Stimulated activated naive CD4-positive, alpha-beta T cell treated with Interleukin-2 at 50 U/mL for 16 hours (primary cell): ENCODE data around the gene SEMA3A.

Experiments
- DNase-seq: peaks from one replicate; lab custom pipeline; 2025; lab: John Stamatoyannopoulos, UW

SEMA3A gene

DNA sequence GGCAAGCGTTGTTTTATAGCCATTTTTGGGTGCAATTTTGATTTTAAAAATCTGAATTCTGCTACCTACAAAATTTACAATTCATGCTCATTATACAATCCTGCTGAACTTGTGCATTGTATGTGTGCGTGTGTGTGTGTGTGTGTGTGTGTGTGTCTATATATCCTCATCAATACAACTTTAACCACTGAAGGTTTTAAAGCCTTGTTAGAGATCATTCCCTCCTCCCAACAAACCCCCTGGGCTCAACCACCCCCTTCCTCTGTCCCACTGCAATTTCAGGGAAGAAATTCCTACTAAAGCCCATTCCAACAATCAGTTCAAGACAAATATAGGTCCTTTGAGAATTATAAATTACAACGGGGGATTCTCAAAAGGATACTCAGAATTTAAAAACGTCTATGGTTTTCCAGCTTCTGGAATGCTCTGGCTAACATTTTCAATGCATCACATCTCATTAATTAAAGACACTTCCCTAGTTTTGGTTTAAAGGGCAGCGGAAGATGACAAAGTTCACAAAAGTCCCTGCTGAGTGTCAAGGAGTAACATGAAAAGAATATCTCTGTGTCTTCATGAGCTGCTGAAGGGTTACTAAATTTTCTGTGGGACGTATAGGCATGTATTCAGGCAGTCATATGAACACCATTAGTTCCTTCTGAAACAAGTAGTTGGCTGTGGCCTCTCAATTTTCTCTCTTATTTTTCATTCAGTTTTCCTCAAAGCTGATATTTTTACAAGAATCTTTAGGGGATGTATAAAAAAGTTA lies 889 bp upstream of the SEMA3A start:
- no peak for DNase-seq

DNA sequence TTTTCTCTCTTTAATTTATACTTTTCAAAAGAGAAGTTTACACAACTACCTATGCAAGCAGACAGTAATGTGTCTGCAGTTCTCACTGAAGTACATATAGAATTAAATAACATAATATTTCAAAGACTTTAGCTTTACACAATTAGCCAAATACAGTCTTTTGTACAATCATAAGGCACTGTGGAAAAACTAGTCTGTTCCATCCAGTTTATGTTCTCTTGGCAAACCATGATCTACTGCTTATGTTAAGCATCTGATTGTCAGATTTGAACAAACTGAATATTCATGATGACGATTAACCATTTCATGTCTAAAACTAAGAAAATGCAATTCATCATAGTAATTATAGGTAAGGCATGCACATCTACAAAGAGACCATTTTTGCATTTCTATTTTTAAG lies 842 bp downstream of the SEMA3A start:
- no peak for DNase-seq

DNA sequence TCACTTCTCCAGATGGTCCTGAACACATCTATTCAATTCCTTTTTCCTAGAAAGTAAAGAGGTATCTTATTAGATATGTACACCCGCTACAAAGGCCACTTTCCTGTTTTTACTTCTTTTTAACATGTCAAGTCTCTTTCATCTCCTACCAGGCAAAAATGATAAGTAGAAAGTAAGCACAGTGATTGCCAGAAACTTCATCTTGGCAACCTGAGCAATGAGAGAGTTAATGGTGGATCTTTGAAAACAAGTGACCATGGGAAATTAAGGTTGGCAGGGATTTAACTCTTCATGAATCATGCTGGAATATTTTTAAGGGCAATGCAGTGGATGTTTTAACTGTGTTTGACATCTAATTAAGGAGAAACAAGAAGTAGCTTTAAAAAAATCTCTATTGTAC lies 2.7 kb downstream of the SEMA3A start:
- no peak for DNase-seq

DNA sequence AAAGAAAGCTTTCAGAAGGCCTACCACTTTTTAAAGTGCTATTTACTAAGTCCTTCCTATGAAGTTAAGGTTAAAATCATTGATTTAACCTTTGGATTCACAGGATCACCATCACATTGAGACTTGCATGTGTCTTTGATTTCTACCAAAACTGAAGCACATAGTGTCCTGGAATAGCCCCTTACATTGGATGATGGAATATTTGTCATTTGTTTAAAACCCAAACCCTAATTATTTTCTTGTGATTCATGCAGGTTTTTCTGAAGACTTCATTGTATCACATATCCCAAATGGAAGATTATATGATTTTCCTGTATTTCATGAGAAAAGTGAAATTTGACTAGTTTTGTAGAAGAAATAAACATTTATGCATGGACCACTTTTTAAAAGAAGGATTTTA lies 3.3 kb downstream of the SEMA3A start:
- no peak for DNase-seq

DNA sequence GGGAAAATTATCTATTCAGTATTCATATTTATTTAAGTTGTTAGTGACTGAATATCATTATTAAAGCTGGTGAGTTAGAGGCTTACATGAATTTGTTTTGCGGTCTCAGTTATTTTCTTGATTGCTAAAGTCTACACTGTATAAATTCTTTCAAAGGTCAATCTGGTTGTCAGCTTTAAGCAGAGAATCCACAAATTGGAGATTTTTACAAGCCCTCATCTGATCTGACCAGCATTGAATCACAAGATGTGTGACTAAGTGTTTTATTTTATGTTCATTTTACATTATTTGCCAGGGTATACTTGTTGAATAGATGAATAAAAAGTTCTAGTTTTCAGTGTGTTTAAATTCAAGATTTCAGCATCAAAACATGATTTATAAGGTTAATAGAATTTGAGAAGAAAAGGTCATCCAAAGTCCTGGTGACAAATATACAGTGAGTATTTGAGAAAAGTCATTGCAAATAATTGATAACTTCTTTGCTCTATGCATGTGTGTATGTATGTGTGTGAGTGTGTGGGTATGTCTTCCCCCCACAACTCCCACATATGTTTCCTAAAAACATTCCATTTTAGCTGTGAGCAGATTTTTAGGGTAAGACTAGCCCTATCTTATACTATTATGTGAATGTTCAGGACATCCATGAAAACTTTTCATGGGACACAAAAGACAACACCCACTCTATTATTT lies 4.4 kb downstream of the SEMA3A start:
- DNase-seq = no peak

DNA sequence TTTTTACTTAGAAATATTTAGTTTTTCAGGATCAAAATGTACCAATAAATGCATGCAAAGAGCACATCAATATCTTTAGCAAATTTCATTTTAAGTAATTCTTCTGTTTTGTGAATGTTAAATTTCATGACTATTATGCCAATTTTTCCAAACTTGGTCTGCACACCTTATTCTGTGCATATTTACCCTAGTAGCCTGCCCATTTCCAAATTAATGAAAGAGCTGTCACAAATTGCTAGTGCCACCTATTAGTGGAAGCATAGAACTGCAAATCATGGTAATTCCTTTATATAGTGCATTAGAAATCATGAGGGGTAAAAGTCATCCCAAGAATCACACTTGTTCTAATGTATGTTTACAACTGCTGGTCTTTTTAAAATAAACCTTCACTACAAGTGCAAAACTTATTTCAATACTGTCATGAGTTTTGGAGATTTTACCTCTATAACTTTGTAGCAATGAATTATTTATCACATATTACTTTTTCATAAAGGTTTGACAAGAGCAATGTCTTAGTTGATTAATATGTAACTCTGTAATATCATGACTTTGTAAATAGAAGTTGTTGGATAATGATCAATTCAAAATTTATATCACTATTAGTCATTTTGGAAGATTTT lies 5.7 kb downstream of the SEMA3A start:
- DNase-seq = no peak

DNA sequence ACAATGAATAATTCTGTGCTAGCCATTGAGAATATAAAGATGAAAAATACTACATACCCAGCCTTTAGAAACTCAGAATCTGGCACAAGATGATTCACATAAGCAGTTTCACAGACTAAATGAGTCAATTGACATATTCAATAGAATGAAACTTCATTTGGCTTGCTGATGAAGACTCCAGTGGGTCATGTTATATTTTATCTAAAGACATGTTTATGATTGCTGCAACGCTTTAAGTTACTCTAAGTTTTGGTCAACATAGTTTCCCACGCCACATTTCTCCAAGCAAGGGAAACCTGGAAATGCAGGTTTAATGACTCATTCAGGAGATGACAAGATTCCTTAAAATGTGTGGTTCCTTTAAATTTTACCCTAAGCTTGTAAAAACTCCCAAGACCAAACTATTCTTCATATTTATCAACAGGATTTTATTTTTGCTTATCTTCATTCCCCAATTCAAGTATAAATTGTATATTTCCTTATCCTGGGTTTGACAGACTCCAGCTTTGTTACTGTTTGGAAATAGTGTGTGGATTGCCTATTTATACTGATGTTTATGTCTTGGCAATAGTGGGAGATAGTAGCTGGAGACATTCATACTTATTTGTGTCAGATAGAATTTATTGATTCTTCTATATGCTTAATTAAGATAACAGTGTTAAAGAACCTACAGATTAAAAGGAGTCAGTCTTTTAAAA lies 6.6 kb downstream of the SEMA3A start:
- DNase-seq = no peak

DNA sequence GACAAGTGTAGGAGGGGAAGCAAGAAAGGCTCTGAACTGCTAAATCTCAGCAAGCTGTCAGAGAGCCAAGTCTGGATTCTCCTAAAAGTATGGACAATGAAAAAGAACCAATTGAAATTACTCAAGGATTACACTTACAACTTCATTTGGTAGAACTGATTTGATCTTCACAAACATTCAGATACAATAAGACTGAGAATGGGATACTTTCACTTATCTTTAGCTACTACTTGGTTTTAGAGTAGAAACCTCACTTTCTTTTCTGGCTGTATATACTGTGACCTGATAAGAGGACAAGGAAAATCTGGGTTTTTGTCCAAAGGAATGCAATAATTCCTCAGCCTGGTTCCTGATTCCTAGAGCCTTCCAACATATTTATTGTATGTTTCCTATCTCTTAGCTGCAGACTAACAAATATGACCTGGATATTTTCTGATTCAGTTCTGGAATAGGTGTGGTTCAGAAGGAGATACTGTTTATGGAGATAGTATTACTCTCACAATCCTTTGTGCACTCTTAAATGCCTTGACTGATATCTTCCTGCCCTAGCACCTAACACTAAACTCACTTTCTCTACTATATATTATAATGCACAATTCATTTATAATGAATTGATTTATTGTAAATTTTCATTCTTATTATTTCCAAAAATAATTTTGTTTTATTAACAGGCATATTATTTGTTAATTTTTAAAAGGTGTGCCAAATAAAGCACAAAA lies 7.3 kb downstream of the SEMA3A start:
- no peak for DNase-seq

DNA sequence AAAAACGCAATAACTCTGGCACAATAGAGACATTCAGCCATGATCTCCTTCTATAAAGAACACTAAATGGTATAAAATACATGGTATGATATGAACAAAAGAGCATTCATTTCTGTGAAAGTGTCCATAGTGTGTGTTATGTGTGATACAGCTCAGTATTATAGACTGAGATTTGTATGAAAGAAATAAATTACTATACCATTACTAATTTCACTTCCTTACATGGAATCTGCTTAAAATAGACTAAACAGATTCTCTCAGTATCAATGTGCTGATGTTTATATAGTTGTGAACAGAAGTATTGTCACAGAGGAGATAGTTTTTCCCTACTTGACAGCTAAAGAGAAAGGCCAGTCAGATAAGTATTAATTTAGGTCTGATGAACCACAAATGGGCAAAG lies 10.8 kb downstream of the SEMA3A start:
- DNase-seq = no peak

DNA sequence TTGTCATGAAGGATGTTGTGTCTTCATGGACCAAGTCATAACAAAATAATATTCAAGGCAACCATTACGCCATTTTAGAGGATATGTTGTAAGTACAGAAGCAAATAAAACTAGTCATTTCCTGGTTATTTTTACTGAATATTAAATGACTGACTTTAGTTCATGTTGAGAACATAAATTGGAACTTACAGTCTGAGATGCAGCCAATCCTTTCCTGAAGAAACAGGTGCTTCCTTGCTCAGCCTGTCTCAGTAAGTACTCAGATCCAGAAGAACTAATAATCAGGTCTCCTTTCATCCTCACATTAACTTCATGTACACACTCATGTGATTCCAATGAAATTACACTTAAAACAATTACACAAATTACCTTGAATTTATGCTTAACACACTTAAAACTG lies 12.3 kb downstream of the SEMA3A start:
- no peak for DNase-seq

DNA sequence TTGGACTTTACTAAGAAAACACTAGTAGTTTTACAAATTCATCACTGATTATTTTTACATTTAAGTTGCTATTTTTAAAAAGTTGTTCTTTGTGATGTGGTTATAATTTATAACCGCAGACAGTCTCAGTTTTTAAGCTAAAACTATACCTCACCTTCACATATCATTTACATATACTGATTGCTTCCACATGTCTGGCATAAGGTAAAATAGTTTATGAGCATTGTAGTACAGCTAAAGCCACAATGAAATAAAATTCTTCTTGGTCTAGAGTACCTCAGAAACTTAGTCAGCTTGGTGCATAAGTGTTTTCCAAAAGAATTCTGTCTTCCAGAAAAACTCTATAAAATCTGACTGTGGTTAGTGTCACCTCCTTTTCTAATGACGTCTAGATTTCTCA lies 13.0 kb downstream of the SEMA3A start:
- no peak for DNase-seq

DNA sequence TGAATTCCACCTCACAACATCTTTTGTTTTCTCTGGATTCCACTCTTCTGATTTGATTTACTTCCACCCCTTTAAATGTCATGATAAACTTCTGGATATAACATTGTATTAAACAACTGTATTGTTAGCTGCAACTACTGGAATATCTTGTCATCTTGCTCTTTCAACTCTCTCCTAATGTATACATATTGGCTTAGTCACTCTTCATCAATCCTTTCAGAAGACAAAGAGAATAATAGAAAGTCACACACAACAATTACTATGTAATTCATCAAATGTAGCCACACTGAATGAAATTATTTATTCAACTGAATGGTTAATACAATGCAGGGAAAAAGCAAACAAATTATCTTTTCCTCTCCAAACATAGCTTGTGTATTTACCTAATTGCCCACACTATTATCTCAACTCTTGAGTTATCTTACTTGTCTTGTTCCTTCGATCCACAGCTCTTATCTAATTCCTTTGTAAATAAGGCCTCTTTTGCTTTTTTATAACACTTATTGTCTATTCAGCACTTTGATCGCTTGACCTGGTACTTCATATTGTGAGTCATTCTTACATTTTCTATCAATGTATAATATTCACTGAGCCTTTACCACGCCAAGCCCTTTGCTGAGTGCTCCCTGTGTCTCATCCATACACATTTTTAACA lies 16.7 kb downstream of the SEMA3A start:
- no peak for DNase-seq

DNA sequence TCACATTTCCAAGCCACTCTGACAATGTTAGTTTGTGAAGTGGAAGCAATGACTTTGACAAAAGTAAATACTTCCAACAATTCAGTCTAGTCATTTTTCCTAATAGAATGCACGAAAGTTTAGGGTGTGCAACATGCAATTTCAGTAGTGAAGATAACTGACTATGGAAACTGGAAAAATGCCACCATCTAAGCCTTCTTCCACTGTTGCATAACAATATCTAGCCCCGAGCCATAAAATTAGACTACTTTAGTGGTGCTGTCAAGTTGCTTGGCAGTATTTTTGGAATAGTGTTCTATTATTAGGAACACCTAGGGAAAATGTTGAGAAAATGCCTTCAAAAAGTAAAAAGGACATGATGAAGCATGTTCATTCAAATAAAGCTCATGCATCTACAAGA lies 17.9 kb downstream of the SEMA3A start:
- DNase-seq = no peak

DNA sequence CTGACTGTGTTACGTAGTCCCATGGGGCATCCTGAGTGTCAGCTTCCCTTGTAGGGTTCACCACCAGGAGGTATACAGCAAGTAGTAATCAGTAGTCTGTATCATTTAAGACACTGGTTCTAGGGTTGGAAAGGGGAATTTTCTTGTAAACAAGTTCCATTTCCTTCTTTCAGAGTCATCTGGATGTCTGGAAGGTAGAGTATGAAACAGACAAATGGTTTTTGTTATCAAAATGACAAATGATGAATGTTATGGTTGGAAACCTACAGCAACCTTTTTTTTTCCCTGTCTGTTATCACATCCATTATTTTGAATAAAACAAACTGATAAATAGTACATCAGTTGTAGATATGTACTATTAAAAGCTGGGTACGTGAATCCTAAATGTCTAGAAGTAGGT lies 19.1 kb downstream of the SEMA3A start:
- DNase-seq = no peak

DNA sequence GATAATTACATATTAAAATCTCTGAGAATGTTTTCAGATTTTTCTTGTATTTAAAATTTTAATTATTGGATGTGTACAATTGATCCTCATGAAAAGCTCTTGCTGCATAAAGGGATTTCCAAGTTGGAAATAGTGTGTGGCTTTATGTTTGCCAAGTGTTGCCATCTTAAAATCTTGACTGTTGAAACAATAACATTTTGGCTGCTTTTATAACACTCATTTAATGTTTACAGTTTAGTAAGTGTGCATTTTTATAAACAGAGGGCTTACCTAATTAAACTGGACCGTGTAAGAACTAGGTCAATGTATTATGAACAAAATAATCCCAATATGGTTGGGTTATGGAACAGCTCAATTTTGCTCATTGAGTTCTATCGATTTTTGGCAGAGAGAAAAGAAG lies 23.9 kb downstream of the SEMA3A start:
- no peak for DNase-seq

DNA sequence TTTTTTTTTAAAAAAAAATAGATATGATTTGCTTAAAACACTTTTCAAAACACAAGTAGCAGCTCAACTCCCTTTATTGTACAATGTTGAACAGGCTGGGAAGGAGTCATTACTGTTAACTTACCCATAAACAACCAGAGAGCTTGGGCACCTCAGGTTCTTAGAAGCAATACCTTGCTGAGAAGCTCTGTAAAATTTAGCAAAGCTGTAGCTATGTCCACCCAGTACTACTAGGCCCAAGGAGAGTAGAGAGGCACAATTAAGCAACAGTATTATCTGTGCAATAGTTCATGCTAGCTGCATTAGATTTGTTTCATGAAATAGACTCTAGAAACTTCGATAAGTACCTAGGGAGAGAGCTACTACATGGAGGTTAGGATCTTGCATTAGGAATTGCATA lies 32.0 kb downstream of the SEMA3A start:
- DNase-seq = no peak

DNA sequence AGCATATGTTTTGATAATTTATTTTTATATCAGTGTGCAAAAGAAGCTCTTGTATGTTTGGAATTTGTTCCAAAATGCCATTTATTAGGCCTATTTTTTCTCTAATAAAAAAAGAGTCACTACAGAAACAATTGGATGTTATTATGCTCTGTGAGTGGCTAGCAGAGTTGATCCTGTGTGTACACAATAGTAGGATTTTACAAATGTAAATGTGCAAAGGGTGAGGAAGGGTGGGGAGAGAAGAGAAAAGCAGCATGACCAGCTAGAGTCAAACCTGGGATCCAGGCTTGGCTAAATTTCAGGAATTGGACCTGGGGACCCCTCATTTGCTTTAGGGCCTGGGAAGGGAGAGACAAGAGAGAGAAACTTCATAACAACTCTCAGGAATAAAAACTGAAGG lies 32.5 kb downstream of the SEMA3A start:
- DNase-seq = no peak

DNA sequence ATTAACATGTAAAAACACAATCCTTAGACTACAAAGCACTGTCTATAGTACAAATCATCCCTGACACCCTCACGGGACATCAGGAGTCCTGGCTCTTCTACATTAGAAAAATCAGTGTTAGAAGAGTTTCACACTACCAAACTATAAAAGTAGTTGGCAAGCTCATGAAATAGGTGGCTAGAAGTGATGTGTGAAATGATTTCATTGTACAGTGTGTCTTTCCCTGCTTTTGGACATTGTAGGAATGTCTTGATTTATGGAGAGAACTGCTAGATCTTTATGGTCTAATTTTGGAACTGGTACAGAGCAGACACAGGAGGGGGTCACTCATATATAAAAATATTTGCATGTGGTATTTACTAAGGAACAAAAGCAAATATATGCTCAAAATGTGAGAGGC lies 33.2 kb downstream of the SEMA3A start:
- no peak for DNase-seq

DNA sequence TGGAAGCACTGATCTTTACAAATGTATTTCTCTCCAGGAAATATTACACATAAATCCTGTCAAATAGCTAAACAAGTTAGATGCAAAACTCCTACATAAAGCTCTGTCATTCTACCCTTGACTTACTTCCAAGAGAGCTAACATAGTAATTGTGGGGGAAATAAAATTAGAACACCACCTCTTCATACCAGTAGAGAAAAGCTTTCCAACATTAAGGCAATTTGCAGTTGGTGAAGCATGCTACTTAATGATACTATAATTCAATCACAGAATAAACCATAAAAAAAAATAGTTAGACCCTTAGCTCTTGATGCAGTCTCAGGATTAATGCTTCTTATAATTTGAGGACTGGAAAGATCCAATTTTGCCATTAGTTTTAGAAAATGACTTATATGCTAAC lies 35.2 kb downstream of the SEMA3A start:
- DNase-seq = no peak

DNA sequence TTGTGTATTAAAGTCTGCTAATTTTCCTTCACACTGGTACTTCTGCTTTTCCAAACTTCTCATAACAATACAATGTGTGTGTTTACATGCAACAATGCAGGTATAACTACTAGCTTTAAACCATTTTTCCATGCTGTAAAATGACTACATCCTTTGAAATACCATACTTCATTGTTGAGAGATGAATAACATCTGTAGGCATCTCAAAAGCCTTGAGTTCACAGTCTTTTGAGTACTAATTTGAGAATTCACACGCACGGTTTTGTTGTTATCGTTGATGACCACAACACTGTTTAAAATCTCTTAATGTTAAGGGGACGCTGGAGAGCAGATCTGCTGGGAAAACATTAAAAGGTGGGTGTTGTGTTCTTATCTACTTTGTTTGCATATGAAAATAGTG lies 37.4 kb downstream of the SEMA3A start:
- DNase-seq = no peak

DNA sequence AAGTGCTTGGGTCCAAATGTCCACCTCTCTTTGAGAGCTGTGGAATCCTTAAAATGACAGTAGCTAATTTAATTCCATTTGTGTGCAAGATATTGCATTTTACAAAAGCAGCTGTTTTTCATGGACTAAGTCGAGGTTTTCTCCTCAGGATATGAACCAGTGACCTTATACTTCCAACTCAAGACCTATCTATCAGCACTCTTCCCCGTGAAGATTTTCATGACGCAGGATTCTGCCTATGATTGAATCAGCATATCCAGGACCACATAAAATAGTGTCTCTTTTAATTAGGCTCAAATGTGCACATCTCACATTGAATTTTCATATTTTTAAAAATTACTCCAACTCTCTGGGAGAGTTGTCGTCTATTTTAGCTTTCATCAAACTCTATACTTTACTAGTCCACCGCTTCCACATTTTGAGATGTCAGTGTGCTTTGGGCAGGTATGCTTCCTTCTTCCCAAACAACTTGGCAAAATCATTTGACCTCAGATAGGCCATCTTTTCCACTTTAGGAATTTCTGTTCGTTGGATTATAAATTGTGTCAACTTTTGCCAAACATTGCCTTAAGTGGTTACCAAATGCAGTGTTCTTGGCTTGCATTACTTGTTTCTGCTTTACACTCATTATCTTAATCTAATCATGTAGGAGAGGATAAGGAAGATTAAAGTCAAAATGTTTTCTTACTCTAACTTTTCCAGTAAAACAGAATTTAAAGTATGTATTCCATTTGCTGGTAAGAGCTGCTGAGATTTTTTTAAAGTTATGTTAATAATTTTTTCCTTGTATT lies 39.4 kb downstream of the SEMA3A start:
- DNase-seq = no peak
